ENCODE results near the gene XRN2. TPM values are rescaled to one million over a fixed set of nuclear protein-coding genes. Genes with fewer than 3 reads are reported as not detected.

Gene XRN2
- total RNA-seq, 1 donor from 2014 or later: 76.6 TPM

- H3K4me1 Mint-ChIP-seq (ENCODE audit: unreplicated experiment): no peaks in the 10 kb centered on the region
- no peaks in the 10 kb centered on the region for H3K9me3 Mint-ChIP-seq
- no peak for TF ChIP-seq CTCF (conservative IDR thresholded peaks at IDR 0.05)
- no peak overlapping the region for H3K4me3 Mint-ChIP-seq
- no peaks in the 10 kb centered on the region for H3K36me3 Mint-ChIP-seq
- no peak overlapping the region for H3K27ac Mint-ChIP-seq
- peaks cover 42% of the 10 kb centered on the region for H3K27me3 Mint-ChIP-seq
- no peak for DNase-seq (ENCODE audit: extremely low spot score, unreplicated experiment)
Observed at GRCh38 chr20:21272679-21273078, 30.5 kb upstream of the XRN2 start.

- no peak for TF ChIP-seq CTCF (conservative IDR thresholded peaks at IDR 0.05)
- DNase-seq (ENCODE audit: extremely low spot score, unreplicated experiment): no peak
- Mint-ChIP-seq H3K4me1 (ENCODE audit: unreplicated experiment) (no peaks in the 10 kb centered on the region), H3K36me3 (no peaks in the 10 kb centered on the region), H3K27me3 (peaks cover 41% of the 10 kb centered on the region), H3K9me3 (no peaks in the 10 kb centered on the region), H3K4me3 (no peak overlapping the region), H3K27ac (no peak overlapping the region)
Observed at GRCh38 chr20:21273755-21274386, 29.3 kb upstream of the XRN2 start.

- Mint-ChIP-seq H3K4me3 (no peak overlapping the region), H3K4me1 (ENCODE audit: unreplicated experiment) (no peaks in the 10 kb centered on the region), H3K27ac (no peak overlapping the region), H3K9me3 (no peaks in the 10 kb centered on the region), H3K36me3 (no peaks in the 10 kb centered on the region), H3K27me3 (peaks cover 34% of the 10 kb centered on the region)
- DNase-seq (ENCODE audit: extremely low spot score, unreplicated experiment): no peak
- no peak for TF ChIP-seq CTCF (conservative IDR thresholded peaks at IDR 0.05)
Observed at GRCh38 chr20:21278829-21279228, 24.3 kb upstream of the XRN2 start.

GRCh38 chr20:21279706-21280521, 23.2 kb upstream of the XRN2 start:
- no peak for TF ChIP-seq CTCF (conservative IDR thresholded peaks at IDR 0.05)
- no peak for DNase-seq (ENCODE audit: extremely low spot score, unreplicated experiment)
- no peak overlapping the region for H3K4me3 Mint-ChIP-seq
- no peaks in the 10 kb centered on the region for H3K4me1 Mint-ChIP-seq (ENCODE audit: unreplicated experiment)
- peaks cover 32% of the 10 kb centered on the region for H3K27me3 Mint-ChIP-seq
- no peaks in the 10 kb centered on the region for H3K36me3 Mint-ChIP-seq
- H3K9me3 Mint-ChIP-seq: no peaks in the 10 kb centered on the region
- no peak overlapping the region for H3K27ac Mint-ChIP-seq

GRCh38 chr20:21280522-21281016, 22.6 kb upstream of the XRN2 start:
- Mint-ChIP-seq H3K27me3 (peaks cover 32% of the 10 kb centered on the region), H3K36me3 (no peaks in the 10 kb centered on the region), H3K9me3 (peaks cover 4% of the 10 kb centered on the region), H3K4me3 (no peak overlapping the region), H3K4me1 (ENCODE audit: unreplicated experiment) (no peaks in the 10 kb centered on the region), H3K27ac (no peak overlapping the region)
- no peak for TF ChIP-seq CTCF (conservative IDR thresholded peaks at IDR 0.05)
- DNase-seq (ENCODE audit: extremely low spot score, unreplicated experiment): no peak

Data from type B pancreatic cell (in vitro differentiated cells).